DND-41 (cell line): ENCODE results near the gene ADAMTS15.

ENCODE experiments used
- ATAC-seq: fragments of 200-7000 bp; cut with Tn5 transposase; 3 replicates; pipeline ENCODE4 v1.9.1; 2021; ENCODE audit warnings: low read depth; ENCODE audit not compliant: insufficient read depth
- DNase-seq: peaks from one replicate; pipeline ENCODE4 v3.0.0-alpha.2; 2020
- H2AFZ ChIP-seq: 2 replicates; pipeline ENCODE4 v1.6.0; 2012; ENCODE audit warnings: low read depth, low read length
- H3K27ac ChIP-seq: 2 replicates; pipeline ENCODE4 v1.5.1; 2012; ENCODE audit warnings: low read length, inconsistent platforms
- H3K27me3 ChIP-seq: fragments of 200-600 bp; sonication (generic); 2 replicates; pipeline ENCODE4 v1.6.0; 2012; ENCODE audit warnings: low read length, mild to moderate bottlenecking, inconsistent platforms; ENCODE audit not compliant: insufficient read depth, poor library complexity
- H3K36me3 ChIP-seq: 2 replicates; pipeline ENCODE4 v1.5.1; 2012; ENCODE audit warnings: low read length, inconsistent platforms; ENCODE audit not compliant: insufficient read depth
- H3K4me1 ChIP-seq: 2 replicates; pipeline ENCODE4 v1.5.1; 2012; ENCODE audit warnings: mild to moderate bottlenecking, low read length; ENCODE audit not compliant: insufficient read depth
- H3K4me2 ChIP-seq: 2 replicates; pipeline ENCODE4 v1.6.0; 2012; ENCODE audit warnings: mild to moderate bottlenecking, moderate library complexity, low read length, inconsistent platforms; ENCODE audit not compliant: insufficient read depth
- H3K4me3 ChIP-seq, 2 experiments: fragments of 200-600 bp in 1 of 2; shearing (Covaris generic) in 1 of 2; 2 replicates each; pipeline ENCODE4 v1.5.1; 2012 to 2016; ENCODE audit warnings: inconsistent platforms in 2 of 2, low read length in 2 of 2, mild to moderate bottlenecking in 2 of 2, low read depth in 1 of 2, moderate library complexity in 1 of 2
- H3K79me2 ChIP-seq: 2 replicates; pipeline ENCODE4 v1.6.0; 2012; ENCODE audit warnings: low read length, inconsistent platforms; ENCODE audit not compliant: insufficient read depth
- H3K9ac ChIP-seq: 2 replicates; pipeline ENCODE4 v1.6.0; 2012; ENCODE audit warnings: low read depth, mild to moderate bottlenecking, inconsistent platforms, low read length, moderate library complexity
- H3K9me3 ChIP-seq: 2 replicates; pipeline ENCODE4 v1.5.1; 2012; ENCODE audit warnings: low read length, moderate library complexity, mild to moderate bottlenecking, inconsistent platforms; ENCODE audit not compliant: insufficient read depth, severe bottlenecking
- H4K20me1 ChIP-seq: 2 replicates; pipeline ENCODE4 v1.6.0; 2012; ENCODE audit warnings: low read length; ENCODE audit not compliant: insufficient read depth
- CTCF ChIP-seq: IDR thresholded peaks from 2 replicates; pipeline ENCODE4 v1.5.1; 2012; ENCODE audit warnings: borderline replicate concordance, low read length, moderate library complexity, mild to moderate bottlenecking; ENCODE audit not compliant: poor library complexity, severe bottlenecking; ENCODE audit errors: extremely low read depth
- EZH2 ChIP-seq: IDR thresholded peaks from 3 replicates; pipeline ENCODE4 v1.6.1; 2012; ENCODE audit warnings: borderline replicate concordance, low read depth, mild to moderate bottlenecking, moderate library complexity, low read length, inconsistent platforms; ENCODE audit not compliant: severe bottlenecking

ADAMTS15 gene

GRCh38 chr11:130455483-130456127 is 7.2 kb downstream of the ADAMTS15 start:
- H3K36me3 ChIP-seq = no peaks in the 10 kb centered on the region
- H3K4me2 ChIP-seq = no peak overlapping the region
- peaks cover 2% of the 10 kb centered on the region for H3K27me3 ChIP-seq
- H3K4me1 ChIP-seq = no peaks in the 10 kb centered on the region
- H3K27ac ChIP-seq = no peak overlapping the region
- H2AFZ ChIP-seq = no peak overlapping the region
- no peak for TF ChIP-seq CTCF
- TF ChIP-seq EZH2 = no peak
- H3K79me2 ChIP-seq = no peaks in the 10 kb centered on the region
- no peak for ATAC-seq
- H3K9me3 ChIP-seq = no peaks in the 10 kb centered on the region
- DNase-seq = no peak
- no peak overlapping the region for H3K9ac ChIP-seq
- no peak overlapping the region for H3K4me3 ChIP-seq
- H4K20me1 ChIP-seq = no peaks in the 10 kb centered on the region

DNA sequence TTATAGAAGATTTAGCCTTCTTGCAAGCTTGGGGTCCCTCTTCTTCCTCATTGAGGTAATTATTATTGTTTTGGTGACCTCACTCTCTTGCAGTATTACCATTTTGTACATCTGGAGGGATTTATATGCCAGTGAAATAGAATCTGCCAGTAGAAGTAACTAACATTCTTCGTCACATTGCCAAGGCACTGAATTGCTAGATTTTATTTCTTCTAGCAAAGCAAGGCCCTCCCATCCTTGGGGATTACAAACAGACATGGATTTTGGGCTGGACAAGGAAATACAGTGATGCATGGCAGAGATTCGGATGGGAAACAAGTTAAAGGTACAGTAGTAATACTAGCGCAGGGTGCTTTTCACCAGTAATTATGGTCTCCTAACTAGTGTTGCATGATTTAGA is 7.8 kb downstream of the ADAMTS15 start:
- Histone ChIP-seq H3K79me2 (no peaks in the 10 kb centered on the region), H3K4me2 (no peak overlapping the region), H3K27ac (no peak overlapping the region), H3K9me3 (no peaks in the 10 kb centered on the region), H3K4me1 (no peaks in the 10 kb centered on the region), H3K9ac (no peak overlapping the region), H3K27me3 (peaks cover 2% of the 10 kb centered on the region), H3K36me3 (no peaks in the 10 kb centered on the region), H3K4me3 (no peak overlapping the region), H4K20me1 (no peaks in the 10 kb centered on the region), H2AFZ (no peak overlapping the region)
- TF ChIP-seq CTCF (no peak), EZH2 (no peak)
- DNase-seq = no peak
- ATAC-seq = no peak

- Histone ChIP-seq H3K36me3 (no peaks in the 10 kb centered on the region), H3K4me3 (no peak overlapping the region), H3K4me1 (no peaks in the 10 kb centered on the region), H3K9ac (no peak overlapping the region), H3K27ac (no peak overlapping the region), H3K9me3 (no peaks in the 10 kb centered on the region), H3K27me3 (peaks cover 2% of the 10 kb centered on the region), H2AFZ (no peak overlapping the region), H3K4me2 (no peak overlapping the region), H4K20me1 (no peaks in the 10 kb centered on the region; the same call in 1 of the 2 replicates), H3K79me2 (no peaks in the 10 kb centered on the region)
- TF ChIP-seq CTCF (no peak), EZH2 (no peak)
- DNase-seq (no peak), ATAC-seq (no peak)
These were observed 9.4 kb downstream of the ADAMTS15 start for GRCh38 chr11:130457623-130458409.
